Neural cell (in vitro differentiated cells): ENCODE measurements around the gene PHACTR3.

Experiments
- EP300 ChIP-seq: fragments of 450-650 bp; conservative IDR thresholded peaks from 2 replicates; pipeline ENCODE4 v1.6.1; 2014; ENCODE audit warnings: antibody characterized with exemption, mild to moderate bottlenecking, moderate library complexity; ENCODE audit not compliant: poor library complexity, severe bottlenecking
- EZH2 ChIP-seq: fragments of 200-600, 300-800 bp; shearing (Covaris generic), sonication (generic); IDR thresholded peaks from 2 replicates; pipeline ENCODE4 v1.6.1; 2014; ENCODE audit warnings: antibody characterized with exemption, low read length, borderline replicate concordance, mild to moderate bottlenecking; ENCODE audit not compliant: insufficient read depth, poor library complexity, severe bottlenecking
- MXI1 ChIP-seq: fragments of 450-650 bp; conservative IDR thresholded peaks from 2 replicates; pipeline ENCODE4 v1.6.1; 2014; ENCODE audit warnings: antibody characterized with exemption, mild to moderate bottlenecking; ENCODE audit not compliant: poor library complexity, severe bottlenecking
- POLR2AphosphoS5 ChIP-seq: IDR thresholded peaks from 2 replicates; pipeline ENCODE4 v1.6.1; 2012
- TAF1 ChIP-seq: IDR thresholded peaks from 2 replicates; pipeline ENCODE4 v1.6.1; 2012; ENCODE audit warnings: low read depth
- TF ChIP-seq, protein P1 (sequence below): fragments of 450-650 bp; IDR thresholded peaks from 2 replicates; pipeline ENCODE4 v1.5.1; 2014; ENCODE audit warnings: antibody characterized with exemption, mild to moderate bottlenecking, moderate library complexity; ENCODE audit not compliant: poor library complexity, severe bottlenecking

- TF ChIP-seq, protein P1, sequence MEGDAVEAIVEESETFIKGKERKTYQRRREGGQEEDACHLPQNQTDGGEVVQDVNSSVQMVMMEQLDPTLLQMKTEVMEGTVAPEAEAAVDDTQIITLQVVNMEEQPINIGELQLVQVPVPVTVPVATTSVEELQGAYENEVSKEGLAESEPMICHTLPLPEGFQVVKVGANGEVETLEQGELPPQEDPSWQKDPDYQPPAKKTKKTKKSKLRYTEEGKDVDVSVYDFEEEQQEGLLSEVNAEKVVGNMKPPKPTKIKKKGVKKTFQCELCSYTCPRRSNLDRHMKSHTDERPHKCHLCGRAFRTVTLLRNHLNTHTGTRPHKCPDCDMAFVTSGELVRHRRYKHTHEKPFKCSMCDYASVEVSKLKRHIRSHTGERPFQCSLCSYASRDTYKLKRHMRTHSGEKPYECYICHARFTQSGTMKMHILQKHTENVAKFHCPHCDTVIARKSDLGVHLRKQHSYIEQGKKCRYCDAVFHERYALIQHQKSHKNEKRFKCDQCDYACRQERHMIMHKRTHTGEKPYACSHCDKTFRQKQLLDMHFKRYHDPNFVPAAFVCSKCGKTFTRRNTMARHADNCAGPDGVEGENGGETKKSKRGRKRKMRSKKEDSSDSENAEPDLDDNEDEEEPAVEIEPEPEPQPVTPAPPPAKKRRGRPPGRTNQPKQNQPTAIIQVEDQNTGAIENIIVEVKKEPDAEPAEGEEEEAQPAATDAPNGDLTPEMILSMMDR: no peak
- no peak for TF ChIP-seq EP300
- no peak for TF ChIP-seq EZH2
- no peak for TF ChIP-seq POLR2AphosphoS5
- TF ChIP-seq TAF1: no peak
- no peak for TF ChIP-seq MXI1
These were observed 85.8 kb downstream of the PHACTR3 start for GRCh38 chr20:59690101-59690500.
